ENCODE results near the gene ISCU. TPM values are rescaled to one million over a fixed set of nuclear protein-coding genes. Genes with fewer than 3 reads are reported as not detected.

Gene ISCU
- total and polyA plus RNA-seq, 4 donors, result 86.2 to 132 (median 94.3) TPM

DNA sequence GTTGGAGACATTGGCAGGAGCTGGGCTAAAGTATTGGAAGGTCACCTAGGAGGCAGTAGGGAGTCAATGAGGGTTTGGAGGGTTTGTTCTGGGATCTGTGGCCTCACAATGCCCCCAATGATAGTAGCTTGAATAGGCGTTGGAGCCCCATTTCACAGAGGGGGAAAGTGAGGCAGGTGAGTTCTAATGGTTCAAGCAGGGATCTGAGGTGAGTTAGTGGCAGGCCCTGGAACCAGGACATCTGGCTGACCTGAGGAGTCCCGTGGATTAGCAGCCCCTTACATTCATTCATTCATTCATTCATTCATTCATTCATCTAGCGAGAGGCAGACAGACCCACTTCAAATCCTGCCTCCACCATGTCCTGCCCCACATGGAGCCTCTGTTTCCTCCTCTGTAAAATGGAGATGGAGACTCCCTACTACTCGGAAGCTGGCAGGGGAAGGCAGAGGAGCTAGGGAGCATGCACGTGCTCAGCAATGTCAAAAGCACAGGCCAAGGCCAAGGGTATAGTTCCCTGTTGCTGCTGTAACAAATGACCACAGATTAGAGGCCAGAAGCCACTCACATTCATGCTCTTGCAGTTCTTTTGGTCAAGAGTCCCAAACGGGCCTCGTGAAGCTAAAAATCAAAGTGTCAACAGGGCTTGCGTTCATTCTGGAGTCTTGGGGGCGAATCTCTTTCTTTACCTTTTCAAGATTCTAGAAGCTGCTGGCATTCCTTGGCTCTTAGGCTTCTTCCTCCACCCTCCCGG is 37.7 kb downstream of the ISCU start:
- H3K4me1 ChIP-seq (ENCODE audit: control insufficient read depth in 5 of 5, insufficient read depth in 5 of 5, low read length in 5 of 5), result peaks cover 0 to 23% (median 10%) of the 10 kb centered on the region in 5 donors
- peaks cover 0 to 4% (median 0%) of the 10 kb centered on the region in 4 donors for H3K36me3 ChIP-seq (ENCODE audit: control insufficient read depth in 4 of 4, insufficient read depth in 4 of 4, low read length in 4 of 4)
- TF ChIP-seq, protein P1, sequence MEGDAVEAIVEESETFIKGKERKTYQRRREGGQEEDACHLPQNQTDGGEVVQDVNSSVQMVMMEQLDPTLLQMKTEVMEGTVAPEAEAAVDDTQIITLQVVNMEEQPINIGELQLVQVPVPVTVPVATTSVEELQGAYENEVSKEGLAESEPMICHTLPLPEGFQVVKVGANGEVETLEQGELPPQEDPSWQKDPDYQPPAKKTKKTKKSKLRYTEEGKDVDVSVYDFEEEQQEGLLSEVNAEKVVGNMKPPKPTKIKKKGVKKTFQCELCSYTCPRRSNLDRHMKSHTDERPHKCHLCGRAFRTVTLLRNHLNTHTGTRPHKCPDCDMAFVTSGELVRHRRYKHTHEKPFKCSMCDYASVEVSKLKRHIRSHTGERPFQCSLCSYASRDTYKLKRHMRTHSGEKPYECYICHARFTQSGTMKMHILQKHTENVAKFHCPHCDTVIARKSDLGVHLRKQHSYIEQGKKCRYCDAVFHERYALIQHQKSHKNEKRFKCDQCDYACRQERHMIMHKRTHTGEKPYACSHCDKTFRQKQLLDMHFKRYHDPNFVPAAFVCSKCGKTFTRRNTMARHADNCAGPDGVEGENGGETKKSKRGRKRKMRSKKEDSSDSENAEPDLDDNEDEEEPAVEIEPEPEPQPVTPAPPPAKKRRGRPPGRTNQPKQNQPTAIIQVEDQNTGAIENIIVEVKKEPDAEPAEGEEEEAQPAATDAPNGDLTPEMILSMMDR (IDR thresholded peaks at IDR 0.05; ENCODE audit: control extremely low read depth, extremely low read depth), result no peak
- no peaks in the 10 kb centered on the region for H3K9me3 ChIP-seq (ENCODE audit: control insufficient read depth in 4 of 4, insufficient read depth in 3 of 4, low read length in 3 of 4)
- no peak overlapping the region for H3K9ac ChIP-seq (ENCODE audit: insufficient read depth in 1 of 2, low read length in 2 of 2)
- 82 to 89% methylated on average over 10 of the region's 10 CpGs for WGBS, 2 donors
- ATAC-seq (ENCODE audit: insufficient read depth, low FRiP score), result no peak
- no peak overlapping the region for H3K4me3 ChIP-seq
- no peak overlapping the region for H3K27ac ChIP-seq (ENCODE audit: low read depth in 1 of 2, low read length in 1 of 2)
- DNase-seq, result no peak
- no peaks in the 10 kb centered on the region for H3K27me3 ChIP-seq (ENCODE audit: control insufficient read depth in 3 of 3, insufficient read depth in 3 of 3, low read length in 2 of 3)

DNA sequence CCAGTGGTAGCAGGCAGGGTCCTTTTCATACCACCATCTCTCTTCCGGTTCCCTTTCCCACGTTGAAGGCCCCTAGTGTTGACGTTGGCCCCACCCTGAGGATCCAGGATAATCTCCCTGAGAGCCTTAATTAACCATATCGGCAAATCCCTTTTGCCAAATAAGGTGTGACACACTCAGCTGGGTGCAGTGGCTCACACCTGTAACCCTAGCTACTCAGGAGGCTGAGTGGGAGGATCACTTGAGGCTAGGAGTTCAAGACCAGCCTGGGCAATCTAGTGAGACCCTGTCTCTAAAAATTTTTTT is 38.3 kb downstream of the ISCU start:
- ATAC-seq (ENCODE audit: insufficient read depth, low FRiP score), result no peak
- DNase-seq, result no peak
- Histone ChIP-seq H3K27ac (ENCODE audit: low read depth in 1 of 2, low read length in 1 of 2) (no peak overlapping the region), H3K4me3 (no peak overlapping the region), H3K4me1 (ENCODE audit: control insufficient read depth in 5 of 5, insufficient read depth in 5 of 5, low read length in 5 of 5) (peaks cover 0 to 20% (median 8%) of the 10 kb centered on the region in 5 donors), H3K27me3 (ENCODE audit: control insufficient read depth in 3 of 3, insufficient read depth in 3 of 3, low read length in 2 of 3) (no peaks in the 10 kb centered on the region), H3K9me3 (ENCODE audit: control insufficient read depth in 4 of 4, insufficient read depth in 3 of 4, low read length in 3 of 4) (no peaks in the 10 kb centered on the region), H3K36me3 (ENCODE audit: control insufficient read depth in 4 of 4, insufficient read depth in 4 of 4, low read length in 4 of 4) (no peaks in the 10 kb centered on the region), H3K9ac (ENCODE audit: insufficient read depth in 1 of 2, low read length in 2 of 2) (no peak overlapping the region)
- TF ChIP-seq, protein P1 (IDR thresholded peaks at IDR 0.05; ENCODE audit: control extremely low read depth, extremely low read depth), result no peak
- WGBS, 2 donors, result 59 to 78% methylated on average over 4 of the region's 4 CpGs

DNA sequence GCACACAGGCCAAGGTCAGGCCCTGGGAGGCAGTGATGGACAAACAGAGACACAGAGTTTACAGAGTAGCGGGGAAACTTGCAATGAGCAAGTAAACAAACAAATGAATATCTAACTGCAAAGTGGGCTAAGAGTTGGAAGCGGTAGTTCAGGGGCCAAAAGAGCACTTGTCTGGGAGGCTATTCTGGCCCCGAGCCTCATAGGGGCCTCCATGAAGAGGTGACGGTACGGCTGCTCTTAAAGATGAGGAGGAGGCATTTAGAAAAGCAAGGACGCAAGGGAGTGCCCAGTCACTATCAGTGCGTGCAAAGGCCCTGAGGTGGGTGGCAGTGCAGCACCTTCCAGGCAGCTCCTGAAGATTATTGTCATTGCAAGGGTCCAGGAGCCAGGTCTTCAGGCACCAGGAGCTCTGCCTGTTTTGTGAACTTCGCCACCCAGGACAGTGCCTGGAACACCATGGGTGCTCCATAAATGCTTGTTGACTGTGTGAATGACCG is 39.9 kb downstream of the ISCU start:
- no peak overlapping the region for H3K27ac ChIP-seq (ENCODE audit: low read depth in 1 of 2, low read length in 1 of 2)

More for the DNA sequence above, 39.9 kb downstream of the ISCU start:
- H3K36me3 ChIP-seq (ENCODE audit: control insufficient read depth in 4 of 4, insufficient read depth in 4 of 4, low read length in 4 of 4), result no peaks in the 10 kb centered on the region
- 95 to 96% methylated on average over 9 of the region's 9 CpGs for WGBS, 2 donors
- no peak for ATAC-seq (ENCODE audit: insufficient read depth, low FRiP score)
- no peak for DNase-seq
- no peaks in the 10 kb centered on the region for H3K9me3 ChIP-seq (ENCODE audit: control insufficient read depth in 4 of 4, insufficient read depth in 3 of 4, low read length in 3 of 4)
- peaks cover 0 to 7% (median 0%) of the 10 kb centered on the region in 5 donors for H3K4me1 ChIP-seq (ENCODE audit: control insufficient read depth in 5 of 5, insufficient read depth in 5 of 5, low read length in 5 of 5)
- H3K9ac ChIP-seq (ENCODE audit: insufficient read depth in 1 of 2, low read length in 2 of 2), result no peak overlapping the region
- H3K4me3 ChIP-seq, result no peak overlapping the region
- TF ChIP-seq, protein P1 (IDR thresholded peaks at IDR 0.05; ENCODE audit: control extremely low read depth, extremely low read depth), result no peak
- H3K27me3 ChIP-seq (ENCODE audit: control insufficient read depth in 3 of 3, insufficient read depth in 3 of 3, low read length in 2 of 3), result no peaks in the 10 kb centered on the region

All from lung (tissue), 12 donors.